ENCODE data around the gene WEE2.
A peak's percentile ranks its signal among the peaks of the same experiment; 100 is the strongest.

Gene WEE2

DNA sequence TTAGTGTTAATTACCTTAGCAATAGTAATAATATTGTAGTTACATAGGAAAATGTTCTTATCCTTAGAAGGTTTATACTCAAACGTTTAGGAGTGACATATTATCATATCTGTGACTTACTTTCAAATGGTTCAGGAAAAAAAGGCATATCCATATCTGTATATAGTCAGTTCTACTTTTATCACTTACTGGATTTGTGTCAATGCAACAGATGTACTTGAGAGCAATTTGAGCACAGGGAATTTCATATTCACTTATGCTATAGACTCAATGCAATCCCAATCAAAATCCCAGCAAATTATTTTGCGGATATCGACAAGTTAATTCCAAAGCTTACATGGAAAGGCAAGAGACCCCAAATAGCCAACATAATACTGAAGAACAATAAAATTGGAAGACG lies 16.2 kb upstream of the WEE2 start:
- no peak for DNase-seq

DNA sequence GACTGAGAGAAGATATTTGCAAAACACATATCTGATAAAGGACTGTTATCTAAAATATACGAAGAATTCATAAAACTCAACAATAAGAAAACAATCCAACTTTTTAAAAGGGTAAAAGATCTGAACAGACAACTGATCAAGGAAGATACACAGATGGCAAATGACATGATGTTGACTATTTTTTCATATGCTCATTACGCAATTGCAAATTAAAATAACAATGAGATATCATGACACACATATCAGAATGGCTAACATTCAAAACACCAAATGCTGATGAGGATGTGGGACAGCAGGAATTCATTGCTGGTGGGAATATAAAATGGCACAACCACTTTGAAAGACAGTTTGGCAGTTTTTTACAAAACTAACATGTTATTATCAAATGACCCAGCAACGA lies 15.1 kb upstream of the WEE2 start:
- DNase-seq: no peak

GRCh38 chr7:141695803-141696289 lies 12.3 kb upstream of the WEE2 start:
- DNase-seq: no peak

DNA sequence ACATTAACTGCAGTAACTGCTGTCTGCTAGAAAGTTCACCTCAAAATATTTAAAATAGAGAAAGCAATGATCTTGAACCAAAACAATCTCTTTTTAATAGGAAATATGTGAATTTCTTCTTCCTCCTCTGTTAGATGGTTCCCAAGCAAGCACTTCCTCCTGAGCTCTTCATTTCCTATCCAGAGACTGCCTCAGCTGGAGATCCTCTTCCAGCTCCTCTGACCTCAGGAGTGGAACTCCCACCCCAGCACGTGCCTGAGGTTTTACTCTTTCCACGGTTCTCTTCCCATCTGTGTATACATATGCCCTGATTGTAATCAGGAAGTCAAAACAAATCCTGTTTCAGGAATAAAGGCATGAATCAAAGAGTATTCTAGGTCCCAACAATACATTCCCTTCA lies 11.8 kb upstream of the WEE2 start:
- DNase-seq: no peak

- no peak for DNase-seq
Observed at GRCh38 chr7:141697211-141697871, 10.8 kb upstream of the WEE2 start.

DNA sequence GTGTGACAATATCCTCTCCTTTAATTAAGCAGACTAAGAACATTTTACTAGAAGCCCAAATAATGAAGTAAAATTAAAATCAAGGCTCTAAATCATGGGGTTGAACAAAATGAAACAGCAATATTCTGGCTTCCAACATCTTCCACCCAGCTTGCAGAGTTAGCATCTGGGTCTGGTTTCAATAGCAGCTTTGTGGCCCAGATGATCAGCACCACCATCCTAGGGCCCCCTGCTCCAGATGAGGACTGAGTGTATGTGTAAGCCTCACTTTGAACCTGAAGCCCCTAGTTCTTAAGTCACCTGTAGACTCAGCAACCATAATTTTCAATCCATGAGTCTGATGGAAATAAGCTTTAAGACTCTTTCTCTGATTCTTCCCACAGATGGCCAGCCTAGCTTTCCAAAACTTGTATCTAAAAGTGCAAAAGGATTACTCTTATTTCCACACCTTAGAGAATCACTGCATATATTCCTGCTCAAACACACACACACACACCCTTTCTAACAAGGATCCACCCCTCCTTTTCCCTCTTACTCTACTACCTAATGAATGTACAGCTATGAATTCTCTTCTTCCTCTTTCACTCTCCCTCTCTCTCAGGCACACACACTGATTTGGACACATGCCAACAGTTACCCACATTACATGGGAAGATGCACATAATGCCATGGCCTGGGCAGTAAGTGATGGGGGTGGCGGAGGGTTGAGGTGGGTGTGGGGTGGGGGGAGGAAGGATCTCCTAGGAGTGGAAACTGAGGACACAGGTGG lies 9.7 kb upstream of the WEE2 start:
- DNase-seq: no peak

DNA sequence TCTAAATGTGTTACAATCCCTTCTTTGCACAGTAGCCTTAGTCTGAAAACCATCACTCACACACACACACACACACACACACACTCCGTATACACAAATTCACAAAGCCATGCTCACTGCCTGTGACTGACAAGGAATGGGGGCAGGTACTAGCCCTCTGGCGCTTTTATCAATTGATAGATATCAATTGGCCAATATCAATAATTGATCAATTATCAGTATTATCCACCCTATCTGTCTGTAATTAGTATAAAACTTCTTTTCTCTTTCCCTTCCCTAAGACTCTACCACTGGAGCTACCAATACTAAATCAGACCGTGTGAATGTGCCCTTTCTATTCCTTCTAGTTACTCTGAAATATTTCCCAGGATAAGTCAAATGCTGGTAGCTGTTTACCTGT lies 8.3 kb upstream of the WEE2 start:
- DNase-seq: no peak

DNA sequence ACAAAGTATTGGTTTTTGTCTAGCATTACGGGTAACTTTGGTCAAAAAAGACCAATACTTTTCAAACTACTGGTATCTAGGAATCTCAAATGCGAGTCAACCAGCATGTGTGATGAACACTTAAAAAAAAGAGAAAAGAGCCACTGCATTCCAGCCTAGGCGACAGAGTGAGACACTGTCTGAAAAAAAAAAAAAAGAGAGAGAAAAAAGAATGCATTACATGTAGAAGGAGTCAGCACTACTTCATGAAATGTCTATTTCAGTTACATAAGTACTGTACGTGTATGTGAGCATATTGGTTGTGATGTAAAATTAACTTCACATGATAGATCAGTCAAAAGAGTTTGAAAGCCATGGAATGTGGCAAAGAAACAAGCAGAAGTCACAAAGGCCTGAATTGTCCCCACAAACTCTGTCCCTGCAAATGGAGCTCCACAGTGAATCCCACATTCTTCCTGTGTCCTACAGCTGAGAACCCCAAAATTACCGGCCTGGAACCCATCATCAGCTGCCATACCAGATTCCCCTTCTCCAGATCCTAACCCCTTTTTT lies 7.8 kb upstream of the WEE2 start:
- no peak for DNase-seq

DNA sequence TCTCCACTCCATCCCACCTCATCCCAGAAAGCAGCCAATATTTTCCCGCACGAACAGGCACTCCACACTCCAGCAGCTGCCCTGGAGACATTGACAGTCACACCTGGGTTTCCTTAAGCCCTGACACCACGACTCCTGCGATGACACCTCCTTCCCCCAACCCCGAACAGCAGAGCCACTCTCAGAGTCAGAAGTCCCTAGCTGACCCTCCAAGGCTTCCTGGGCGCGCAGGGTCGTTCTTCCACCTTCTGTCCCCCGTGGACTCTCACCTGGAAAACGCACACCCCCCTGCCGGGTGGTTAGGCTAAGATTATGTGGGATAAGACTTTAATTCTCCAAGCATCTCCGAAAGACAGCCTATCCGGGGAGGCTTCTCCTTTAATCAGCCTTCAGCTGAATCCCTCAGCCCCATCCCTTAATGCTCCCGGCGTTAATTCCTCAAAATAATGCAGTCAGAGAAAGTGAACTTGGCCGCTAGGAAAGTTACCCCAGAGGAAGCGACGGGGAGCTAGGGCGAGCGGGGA lies 7.2 kb upstream of the WEE2 start:
- no peak for DNase-seq

DNA sequence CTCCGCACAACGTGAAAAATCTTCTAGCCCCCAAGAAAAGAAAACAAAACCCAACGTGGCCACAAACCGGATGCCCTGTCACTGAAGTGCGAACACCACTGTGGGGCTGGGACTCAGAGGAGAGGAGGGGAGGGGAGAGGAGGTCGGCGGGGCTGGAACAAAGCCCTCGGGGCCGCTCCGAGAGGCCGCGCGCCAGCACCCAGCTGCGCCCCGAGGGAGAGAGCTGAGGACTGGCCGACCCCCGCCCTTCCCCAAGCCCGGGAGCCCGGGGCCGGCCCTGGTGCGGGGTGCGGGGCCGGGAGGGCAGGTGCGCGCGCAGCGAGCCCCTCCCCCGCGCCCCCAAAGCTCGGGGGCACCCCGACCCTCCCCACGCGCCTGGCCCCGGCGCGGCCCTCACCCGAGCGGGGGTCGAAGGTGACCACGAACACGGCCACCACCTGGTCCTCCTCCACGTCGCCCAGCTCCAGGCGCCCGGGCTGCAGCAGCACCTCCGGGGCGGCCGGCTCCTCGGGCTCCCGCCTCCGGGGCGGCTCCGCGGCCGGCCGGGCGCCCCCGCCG lies 6.6 kb upstream of the WEE2 start:
- peak; percentile 44 for DNase-seq

GRCh38 chr7:141702047-141702567 lies 6.0 kb upstream of the WEE2 start, which contains the start of gene DENND11:
Gene DENND11, minus strand, starts transcription at chr7:141702166. Its CDS starts 13 bp downstream, at chr7:141702153.
- DNase-seq: peak; percentile 62

GRCh38 chr7:141702892-141703291 lies 5.3 kb upstream of the WEE2 start:
- no peak for DNase-seq

- no peak for DNase-seq
Observed at GRCh38 chr7:141704112-141704511, 4.0 kb upstream of the WEE2 start.

DNA sequence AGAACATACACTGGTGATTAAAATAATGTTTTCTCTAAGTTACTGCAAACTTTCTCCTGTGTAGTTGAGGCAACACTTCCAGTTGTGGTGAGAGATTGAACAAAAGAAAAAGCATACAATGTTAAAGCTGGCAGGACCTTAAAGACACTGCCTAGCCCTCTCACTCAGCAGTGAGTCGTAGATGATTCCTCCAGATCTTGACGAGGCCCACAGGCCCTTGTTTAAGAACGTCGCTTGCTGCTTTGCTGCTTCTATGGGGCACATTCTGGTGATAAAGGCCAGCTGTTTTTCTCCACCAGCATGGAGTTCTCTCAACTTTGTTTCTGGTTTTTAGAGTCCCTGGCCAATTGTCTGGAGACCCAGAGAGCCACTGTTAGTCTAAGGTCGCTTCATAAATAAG lies 3.4 kb upstream of the WEE2 start:
- no peak for DNase-seq

GRCh38 chr7:141706239-141707064 lies 1.7 kb upstream of the WEE2 start:
- no peak for DNase-seq

- no peak for DNase-seq
Observed at GRCh38 chr7:141709318-141709717, 1.2 kb downstream of the WEE2 start.

- no peak for DNase-seq
Observed at GRCh38 chr7:141709749-141710148, 1.6 kb downstream of the WEE2 start.

GRCh38 chr7:141710301-141710700 lies 2.1 kb downstream of the WEE2 start:
- DNase-seq: no peak

DNA sequence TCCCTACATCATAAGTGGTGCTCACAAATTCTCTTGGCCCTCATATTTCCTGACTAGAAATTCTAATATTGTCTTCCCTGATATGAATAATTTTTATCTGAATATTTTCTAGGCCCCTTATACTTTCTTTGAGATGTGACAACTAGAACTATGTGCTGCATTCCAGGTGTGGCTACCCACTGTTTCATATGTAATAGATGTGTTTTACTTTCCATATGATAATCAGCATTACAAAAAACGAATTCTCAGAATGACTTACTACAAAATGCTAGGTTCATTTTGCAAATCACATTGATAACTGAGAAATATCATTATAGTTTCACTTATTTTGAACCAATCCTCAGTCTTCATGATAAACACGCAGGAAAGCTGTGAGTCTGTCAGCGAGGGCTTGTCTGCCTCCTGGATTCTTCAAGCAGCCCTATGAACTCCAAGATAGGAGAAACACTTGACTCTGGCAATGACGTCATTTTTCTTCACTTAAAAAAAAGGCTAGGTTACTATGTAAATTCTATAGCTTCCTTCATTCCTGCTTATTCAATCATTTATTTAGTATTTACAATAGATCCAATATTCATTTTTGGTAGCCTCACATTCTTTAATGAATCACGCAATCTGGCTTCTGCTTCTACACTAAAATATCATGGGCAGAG lies 4.6 kb downstream of the WEE2 start:
- no peak for DNase-seq

DNA sequence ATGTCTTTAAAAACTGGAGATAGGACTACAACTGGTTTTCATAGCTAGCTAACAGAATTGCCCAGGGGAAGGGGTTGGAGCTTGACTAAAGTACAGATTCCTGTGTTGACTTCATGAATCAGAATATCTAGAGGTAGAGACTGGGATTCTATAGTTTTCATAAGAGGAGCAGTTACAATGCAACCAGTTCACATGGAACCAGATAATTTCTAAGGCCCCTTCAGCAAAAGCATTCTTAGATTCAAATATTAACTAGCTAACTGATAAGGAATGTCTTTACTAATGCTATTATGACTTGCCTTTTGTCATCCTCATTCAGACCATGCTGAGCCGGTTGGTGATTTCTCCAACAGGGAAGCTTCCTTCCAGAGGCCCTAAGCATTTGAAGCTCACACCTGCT lies 5.7 kb downstream of the WEE2 start:
- no peak for DNase-seq

DNA sequence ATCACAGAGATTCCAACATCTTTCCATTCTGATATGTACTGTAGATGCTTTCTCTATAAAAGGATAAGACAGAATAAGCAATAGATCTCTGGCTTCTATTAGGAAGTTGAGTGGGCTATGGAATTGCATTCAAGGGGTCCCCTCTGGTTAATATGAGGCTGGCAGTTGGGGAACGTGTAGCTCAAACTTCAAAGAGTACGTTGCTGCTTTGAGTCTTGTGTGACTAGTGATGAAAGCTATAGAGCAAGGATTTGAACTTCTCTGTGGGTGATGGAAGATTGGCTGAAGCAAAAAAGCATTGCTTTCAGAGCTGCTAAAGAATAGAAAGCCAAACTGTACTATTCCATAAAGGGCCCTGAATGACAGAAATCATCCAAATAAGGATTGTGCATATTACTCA lies 6.4 kb downstream of the WEE2 start:
- DNase-seq: no peak

- no peak for DNase-seq
Observed at GRCh38 chr7:141715018-141715417, 6.9 kb downstream of the WEE2 start.

All from activated gamma-delta T cell (primary cell).